Endothelial cell of umbilical vein (primary cell): ENCODE data around the gene EFHD2. TPM values are rescaled to one million over a fixed set of nuclear protein-coding genes. Genes with fewer than 3 reads are reported as not detected.

Source experiments
- BruUV-seq: library from RNA; stranded (reverse); fragments of 400-500 nt; replicated peaks from 2 replicates; lab custom pipeline; 2021; lab: Mats Ljungman, UMichigan
- CTCF ChIA-PET: fragments of 300-600, 350-600 bp; sonication (Branson Sonifier 250); formaldehyde crosslinking; loops from one replicate; lab custom pipeline; 2021; ENCODE audit warnings: antibody characterized with exemption, inconsistent platforms; lab: Charles Lee
- POLR2A ChIA-PET: fragments of 300-600, 350-600 bp; sonication (Branson Sonifier 250); formaldehyde crosslinking; loops from one replicate; lab custom pipeline; 2021; ENCODE audit warnings: antibody characterized with exemption, inconsistent platforms; lab: Charles Lee
- DNase-seq: peaks from one replicate; pipeline ENCODE4 v3.0.0-alpha.2; 2011; ENCODE audit warnings: low read depth, low spot score
- FAIRE-seq: peaks from 2 replicates; lab custom pipeline; 2011; peaks lifted over from hg19 to GRCh38; lab: Jason Lieb, UNC
- H2AFZ ChIP-seq: 2 replicates; pipeline ENCODE4 v1.6.0; 2012; ENCODE audit warnings: low read depth, low read length, control low read depth, inconsistent platforms
- H3K27ac ChIP-seq: 2 replicates; pipeline ENCODE4 v1.5.1; 2011; ENCODE audit warnings: low read depth, mild to moderate bottlenecking, control low read depth, low read length, moderate library complexity; ENCODE audit not compliant: insufficient read depth
- H3K27me3 ChIP-seq, 2 experiments: 2 replicates each; pipeline versions ENCODE4 v1.6.0 to v1.6.1; 2011; ENCODE audit warnings: low read length in 2 of 2, mixed read lengths in 1 of 2; ENCODE audit not compliant: control insufficient read depth in 2 of 2, insufficient read depth in 2 of 2
- H3K36me3 ChIP-seq, 2 experiments: 2 replicates in 1 of 2; 3 replicates in 1 of 2; pipeline ENCODE4 v1.5.1; 2011; ENCODE audit warnings: low read length in 2 of 2, mild to moderate bottlenecking in 1 of 2, moderate library complexity in 1 of 2; ENCODE audit not compliant: control insufficient read depth in 2 of 2, insufficient read depth in 2 of 2; ENCODE audit errors: extremely low read depth in 1 of 2
- H3K4me1 ChIP-seq: 3 replicates; pipeline ENCODE4 v1.5.1; 2011; ENCODE audit warnings: mild to moderate bottlenecking, low read length; ENCODE audit not compliant: control insufficient read depth, insufficient read depth; ENCODE audit errors: extremely low read depth
- H3K4me2 ChIP-seq: 2 replicates; pipeline ENCODE4 v1.6.1; 2011; ENCODE audit warnings: low read length, control low read depth, mixed read lengths; ENCODE audit not compliant: insufficient read depth
- H3K4me3 ChIP-seq, 3 experiments: fragments of 200-600 bp in 1 of 3; sonication (generic), shearing (Covaris generic) in 1 of 3; replicated peaks in 1 of 3; 2 replicates each; pipeline ENCODE4 v1.5.1; 2011 to 2016; ENCODE audit warnings: control low read depth in 3 of 3, low read length in 3 of 3, mild to moderate bottlenecking in 2 of 3, inconsistent platforms in 1 of 3, low read depth in 1 of 3, moderate library complexity in 1 of 3; ENCODE audit not compliant: insufficient read depth in 1 of 3
- H3K79me2 ChIP-seq: 2 replicates; pipeline ENCODE4 v1.6.0; 2012; ENCODE audit warnings: low read length, inconsistent platforms; ENCODE audit not compliant: control insufficient read depth, insufficient read depth
- H3K9ac ChIP-seq: replicated peaks from 2 replicates; pipeline ENCODE3; 2011; ENCODE audit warnings: low read length, control low read depth; ENCODE audit not compliant: insufficient read depth; ENCODE audit errors: extremely low read depth
- H3K9me1 ChIP-seq: replicated peaks from 3 replicates; pipeline ENCODE4 v1.6.0; 2011; ENCODE audit warnings: mild to moderate bottlenecking, low read length; ENCODE audit not compliant: control insufficient read depth, insufficient read depth; ENCODE audit errors: extremely low read depth
- H3K9me3 ChIP-seq: replicated peaks from 2 replicates; pipeline ENCODE4 v1.5.1; 2012; ENCODE audit warnings: low read length, inconsistent platforms; ENCODE audit not compliant: control insufficient read depth, insufficient read depth
- H4K20me1 ChIP-seq: replicated peaks from 2 replicates; pipeline ENCODE3; 2011; ENCODE audit warnings: mild to moderate bottlenecking, low read length; ENCODE audit not compliant: control insufficient read depth, insufficient read depth; ENCODE audit errors: extremely low read depth
- EZH2 ChIP-seq: IDR thresholded peaks from 2 replicates; pipeline ENCODE4 v1.6.1; 2012; ENCODE audit warnings: borderline replicate concordance, low read depth, mild to moderate bottlenecking, moderate library complexity, low read length, inconsistent platforms; ENCODE audit not compliant: severe bottlenecking
- FOS ChIP-seq: IDR thresholded peaks from 2 replicates; pipeline ENCODE4 v1.6.1; 2011; ENCODE audit warnings: mild to moderate bottlenecking, low read length, moderate library complexity, borderline replicate concordance; ENCODE audit not compliant: insufficient read depth
- GATA2 ChIP-seq: IDR thresholded peaks from 2 replicates; pipeline ENCODE4 v1.7.0; 2011; ENCODE audit warnings: low read depth, mild to moderate bottlenecking, moderate library complexity, mixed read lengths, low read length; ENCODE audit not compliant: insufficient read length, insufficient read depth
- JUN ChIP-seq: IDR thresholded peaks from 2 replicates; pipeline ENCODE4 v1.6.1; 2011; ENCODE audit warnings: borderline replicate concordance, low read depth; ENCODE audit not compliant: insufficient read length, insufficient read depth
- MAX ChIP-seq: IDR thresholded peaks from 2 replicates; pipeline ENCODE4 v1.6.1; 2011; ENCODE audit not compliant: insufficient read depth, insufficient read length
- MYC ChIP-seq: IDR thresholded peaks from one replicate; pipeline ENCODE4 v1.6.1; 2011; ENCODE audit warnings: mild to moderate bottlenecking, low read depth, low read length
- POLR2A ChIP-seq: IDR thresholded peaks from 2 replicates; pipeline ENCODE4 v1.6.1; 2012; ENCODE audit warnings: low read depth, mild to moderate bottlenecking, control low read depth, low read length
- POLR2AphosphoS5 ChIP-seq: IDR thresholded peaks from 2 replicates; pipeline ENCODE4 v1.6.1; 2012; ENCODE audit warnings: low read depth, mild to moderate bottlenecking, control low read depth, low read length, moderate library complexity; ENCODE audit not compliant: insufficient read depth
- dilution Hi-C: fragments of 300-500 bp; cut with MboI; formaldehyde crosslinking; loops from one replicate; pipeline ENCODE4 v1.15.0; 2019; ENCODE audit warnings: low sequenced_read_pairs; ENCODE audit not compliant: extremely low pct_ligation_motif_present
- intact Hi-C: fragments of 100-400 bp; cut with micrococcal nuclease; formaldehyde crosslinking; loops from one replicate; pipeline ENCODE4 v1.10.0; 2022
- polyA plus RNA-seq, 4 experiments: library from polyadenylated mRNA; depleted of rRNA in 3 of 4; stranded (reverse) in 3 of 4; unstranded in 1 of 4; fragments of >200 nt; gene quantifications; 2 replicates each; pipeline versions ENCODE4 v1.2.1 to v1.2.3, GENCODE V29; 2011 to 2012; ENCODE audit warnings: missing spikeins in 1 of 4
- total RNA-seq: library from RNA; stranded (reverse); gene quantifications from 2 replicates; pipeline ENCODE4 v1.2.3, GENCODE V29; 2021
- TF ChIP-seq, protein P1 (sequence below), 2 donors: IDR thresholded peaks; 1 replicate in 1 of 2; 2 replicates in 1 of 2; pipeline ENCODE4 v1.5.1; 2011; ENCODE audit warnings: low read length in 2 of 2, mild to moderate bottlenecking in 2 of 2, moderate library complexity in 2 of 2, control low read depth in 1 of 2, inconsistent platforms in 1 of 2, low read depth in 1 of 2; ENCODE audit not compliant: insufficient read depth in 1 of 2; ENCODE audit errors: extremely low read depth in 1 of 2

EFHD2 gene
- total and polyA plus RNA-seq, 2 donors (not counting 3 experiments of a cell fraction or from before 2014, with no cell fraction given) = 50.2 to 73.5 TPM

- H3K36me3 ChIP-seq = no peaks in the 10 kb centered on the region
- H2AFZ ChIP-seq = no peak overlapping the region
- no peak overlapping the region for H3K4me2 ChIP-seq
- H4K20me1 ChIP-seq = no peaks in the 10 kb centered on the region
- no peak overlapping the region for H3K27ac ChIP-seq
- H3K4me1 ChIP-seq = no peaks in the 10 kb centered on the region
- CTCF ChIA-PET = interaction anchor here (1.0 kb wide), 1 partner anchor 12 kb away, joined by 3 read pairs; no protein-coding TSS in a partner anchor
- no peak overlapping the region for H3K4me3 ChIP-seq
- dilution Hi-C loops (no loop called here), intact Hi-C loops (loop anchor here (2.0 kb wide), 1 partner anchor 17 kb away; the partner anchor contains the start of gene EFHD2)
- POLR2A ChIA-PET = no interaction called here
- TF ChIP-seq FOS = no peak
- TF ChIP-seq JUN = no peak
- no peak for TF ChIP-seq MAX
- TF ChIP-seq GATA2 = no peak
- TF ChIP-seq POLR2AphosphoS5 = no peak
- no peak for TF ChIP-seq EZH2
- TF ChIP-seq POLR2A = no peak
- TF ChIP-seq MYC = no peak
- TF ChIP-seq, protein P1, sequence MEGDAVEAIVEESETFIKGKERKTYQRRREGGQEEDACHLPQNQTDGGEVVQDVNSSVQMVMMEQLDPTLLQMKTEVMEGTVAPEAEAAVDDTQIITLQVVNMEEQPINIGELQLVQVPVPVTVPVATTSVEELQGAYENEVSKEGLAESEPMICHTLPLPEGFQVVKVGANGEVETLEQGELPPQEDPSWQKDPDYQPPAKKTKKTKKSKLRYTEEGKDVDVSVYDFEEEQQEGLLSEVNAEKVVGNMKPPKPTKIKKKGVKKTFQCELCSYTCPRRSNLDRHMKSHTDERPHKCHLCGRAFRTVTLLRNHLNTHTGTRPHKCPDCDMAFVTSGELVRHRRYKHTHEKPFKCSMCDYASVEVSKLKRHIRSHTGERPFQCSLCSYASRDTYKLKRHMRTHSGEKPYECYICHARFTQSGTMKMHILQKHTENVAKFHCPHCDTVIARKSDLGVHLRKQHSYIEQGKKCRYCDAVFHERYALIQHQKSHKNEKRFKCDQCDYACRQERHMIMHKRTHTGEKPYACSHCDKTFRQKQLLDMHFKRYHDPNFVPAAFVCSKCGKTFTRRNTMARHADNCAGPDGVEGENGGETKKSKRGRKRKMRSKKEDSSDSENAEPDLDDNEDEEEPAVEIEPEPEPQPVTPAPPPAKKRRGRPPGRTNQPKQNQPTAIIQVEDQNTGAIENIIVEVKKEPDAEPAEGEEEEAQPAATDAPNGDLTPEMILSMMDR (IDR thresholded peaks at IDR 0.05; ENCODE audit: extremely low read depth in 1 of 2, insufficient read depth in 1 of 2, low read depth in 1 of 2, low read length in 2 of 2) = no peak
- H3K9me1 ChIP-seq = no peaks in the 10 kb centered on the region
- FAIRE-seq (no peak), DNase-seq (no peak)
- H3K79me2 ChIP-seq = no peaks in the 10 kb centered on the region
- no TSS peak for BruUV-seq
- H3K27me3 ChIP-seq = no peaks in the 10 kb centered on the region
- no peaks in the 10 kb centered on the region for H3K9me3 ChIP-seq
- no peak overlapping the region for H3K9ac ChIP-seq
Measured at GRCh38 chr1:15391366-15391765, 18.3 kb upstream of the EFHD2 start.
